AG09309 (cell line): ENCODE measurements around the gene KLHL11.

Experiments
- DNase-seq: peaks from one replicate; pipeline ENCODE4 v3.0.0-alpha.2; 2010; ENCODE audit warnings: low read depth
- H3K4me3 ChIP-seq: 2 replicates; pipeline ENCODE4 v1.5.1; 2011; ENCODE audit warnings: mild to moderate bottlenecking, low read depth, low read length, moderate library complexity; ENCODE audit not compliant: control insufficient read depth
- TF ChIP-seq, protein P1 (sequence below): IDR thresholded peaks from 2 replicates; pipeline ENCODE4 v1.5.1; 2011; ENCODE audit warnings: mild to moderate bottlenecking, low read depth, low read length, inconsistent platforms; ENCODE audit not compliant: insufficient read depth, control insufficient read depth; ENCODE audit errors: missing control alignments

Gene KLHL11

DNA sequence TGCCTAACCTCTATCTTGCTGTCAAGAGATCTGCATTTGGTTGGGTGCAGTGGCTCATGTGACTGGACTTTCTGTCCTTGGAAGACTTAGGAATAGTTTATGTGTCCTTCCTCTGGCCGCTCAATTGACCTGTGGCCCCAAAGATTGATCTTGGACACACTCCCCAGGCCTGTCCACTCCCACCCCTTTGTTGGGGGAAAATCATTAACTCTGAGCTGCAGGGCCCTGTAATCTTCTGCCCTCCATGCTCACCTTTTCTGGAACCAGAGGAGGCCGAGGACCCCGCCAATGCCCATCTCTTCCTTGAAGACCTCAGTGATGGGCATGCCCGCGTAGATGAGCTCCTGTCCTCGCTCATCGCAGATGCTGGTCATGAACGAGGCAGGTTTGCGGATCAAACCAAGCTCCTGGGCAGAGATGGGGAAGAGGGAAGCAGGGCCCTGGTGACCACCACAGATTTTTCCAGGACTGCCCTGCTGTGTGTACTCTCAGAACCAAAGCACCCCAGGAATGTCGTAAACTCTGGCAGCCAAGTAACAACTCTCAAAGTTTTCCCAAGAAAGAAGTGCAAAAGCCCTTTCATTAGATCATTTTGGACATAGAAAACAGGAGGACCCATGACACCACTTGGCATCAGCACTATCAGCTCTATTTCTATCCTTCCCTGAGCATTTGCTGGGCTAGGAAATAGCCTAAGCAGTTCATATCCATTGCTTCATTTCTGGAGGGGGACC is 8.5 kb upstream of the KLHL11 start:
- TF ChIP-seq, protein P1, sequence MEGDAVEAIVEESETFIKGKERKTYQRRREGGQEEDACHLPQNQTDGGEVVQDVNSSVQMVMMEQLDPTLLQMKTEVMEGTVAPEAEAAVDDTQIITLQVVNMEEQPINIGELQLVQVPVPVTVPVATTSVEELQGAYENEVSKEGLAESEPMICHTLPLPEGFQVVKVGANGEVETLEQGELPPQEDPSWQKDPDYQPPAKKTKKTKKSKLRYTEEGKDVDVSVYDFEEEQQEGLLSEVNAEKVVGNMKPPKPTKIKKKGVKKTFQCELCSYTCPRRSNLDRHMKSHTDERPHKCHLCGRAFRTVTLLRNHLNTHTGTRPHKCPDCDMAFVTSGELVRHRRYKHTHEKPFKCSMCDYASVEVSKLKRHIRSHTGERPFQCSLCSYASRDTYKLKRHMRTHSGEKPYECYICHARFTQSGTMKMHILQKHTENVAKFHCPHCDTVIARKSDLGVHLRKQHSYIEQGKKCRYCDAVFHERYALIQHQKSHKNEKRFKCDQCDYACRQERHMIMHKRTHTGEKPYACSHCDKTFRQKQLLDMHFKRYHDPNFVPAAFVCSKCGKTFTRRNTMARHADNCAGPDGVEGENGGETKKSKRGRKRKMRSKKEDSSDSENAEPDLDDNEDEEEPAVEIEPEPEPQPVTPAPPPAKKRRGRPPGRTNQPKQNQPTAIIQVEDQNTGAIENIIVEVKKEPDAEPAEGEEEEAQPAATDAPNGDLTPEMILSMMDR: no peak
- peak; percentile 3 for DNase-seq
- no peak overlapping the region for H3K4me3 ChIP-seq

DNA sequence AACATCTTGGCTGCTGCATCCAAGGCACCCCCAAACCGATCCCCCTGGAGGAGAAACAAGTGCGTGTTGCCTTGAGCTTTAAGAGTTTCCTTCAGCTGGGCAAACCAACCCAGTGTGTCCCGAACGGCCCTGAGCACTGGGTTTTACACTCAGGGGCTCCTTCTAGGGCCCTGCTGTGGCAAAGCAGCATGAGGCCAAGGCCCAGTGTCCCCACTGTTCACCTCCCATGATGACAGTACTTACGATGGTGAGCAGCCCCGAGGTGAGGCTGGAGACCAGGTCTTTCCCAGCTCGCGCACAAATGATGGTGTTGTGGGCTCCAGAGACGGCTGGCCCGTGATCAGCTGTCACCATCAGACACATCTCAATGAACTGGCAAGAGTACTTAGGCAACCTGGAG is 6.6 kb upstream of the KLHL11 start:
- TF ChIP-seq, protein P1: no peak
- no peak overlapping the region for H3K4me3 ChIP-seq
- DNase-seq: no peak

DNA sequence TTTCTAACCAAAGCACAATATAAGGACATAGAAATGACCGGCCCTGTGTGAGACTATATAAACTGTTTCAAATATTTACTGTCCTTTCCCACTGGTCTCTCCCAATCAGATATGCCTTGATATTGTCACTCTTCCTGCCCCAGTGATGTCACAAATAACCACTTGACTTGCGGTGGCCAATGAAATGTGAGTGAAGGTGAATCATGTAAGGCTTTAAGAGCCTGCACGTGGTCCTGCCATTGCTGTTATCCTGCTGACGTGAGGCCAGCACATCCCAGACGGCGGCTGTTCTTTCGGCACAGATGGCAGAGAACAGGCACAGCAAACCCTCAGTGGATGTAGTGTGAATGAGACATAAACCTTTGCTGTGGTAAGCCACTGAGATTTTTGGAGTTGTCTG is 5.4 kb upstream of the KLHL11 start:
- TF ChIP-seq, protein P1: no peak
- no peak overlapping the region for H3K4me3 ChIP-seq
- DNase-seq: no peak

DNA sequence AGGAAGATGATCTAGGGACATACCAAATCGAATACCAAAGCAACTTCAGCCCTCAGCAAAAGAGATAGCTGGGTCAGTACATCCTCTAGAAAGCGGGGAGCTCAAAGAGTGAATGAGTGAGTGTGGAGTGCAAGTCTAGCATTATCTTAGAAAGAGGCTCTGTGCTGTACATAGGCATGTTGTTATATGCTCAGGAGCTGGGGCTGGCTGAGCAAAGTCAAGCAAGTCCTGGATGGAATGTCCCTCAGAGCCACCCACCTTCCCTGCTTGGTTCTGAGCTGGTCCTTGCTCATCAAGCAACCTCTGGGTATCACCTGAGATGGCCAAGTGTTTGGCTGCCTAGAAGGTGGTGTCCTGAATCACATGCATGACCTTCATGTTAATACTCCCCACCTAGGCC is 4.9 kb upstream of the KLHL11 start:
- no peak overlapping the region for H3K4me3 ChIP-seq

DNA sequence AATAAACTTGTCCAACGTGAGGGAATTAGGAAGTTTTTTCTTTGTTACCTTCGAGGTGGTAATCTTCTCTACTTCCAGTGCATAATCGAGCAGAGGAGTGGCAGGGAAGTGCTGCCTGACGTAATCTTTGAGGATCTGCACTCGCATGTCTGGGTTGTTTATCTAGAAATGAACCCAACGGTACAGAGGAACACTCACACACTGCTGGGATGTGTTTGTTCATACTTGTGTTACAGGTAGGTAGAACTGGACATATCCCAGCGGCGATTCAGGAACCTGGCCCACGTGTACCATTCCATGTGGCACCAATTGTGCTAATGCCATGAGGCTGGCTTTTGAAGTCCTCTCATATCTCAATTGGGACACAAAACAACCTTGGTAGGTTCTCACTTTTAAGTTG is 4.2 kb upstream of the KLHL11 start:
- H3K4me3 ChIP-seq: no peak overlapping the region
- no peak for DNase-seq
- TF ChIP-seq, protein P1: no peak

More for the DNA sequence above, 4.9 kb upstream of the KLHL11 start:
- TF ChIP-seq, protein P1: no peak
- no peak for DNase-seq

DNA sequence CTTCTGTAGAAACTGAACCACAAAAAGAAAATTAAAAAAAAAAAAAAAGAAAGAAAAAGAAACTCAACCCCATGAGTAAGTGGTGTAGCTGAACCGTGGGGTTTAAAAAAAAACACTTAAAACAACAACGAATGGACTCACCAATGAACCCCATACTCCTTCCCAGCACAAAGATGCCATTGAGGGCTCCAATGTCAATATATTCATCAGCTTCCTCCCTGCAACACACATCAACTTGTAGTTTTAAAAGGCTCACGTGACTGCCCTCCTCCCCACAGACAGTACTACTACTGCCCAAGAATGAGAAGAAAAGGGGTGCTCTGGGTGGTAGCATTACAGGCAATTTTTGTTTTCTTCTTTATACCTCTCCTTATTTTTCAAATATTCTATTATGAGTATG is 3.3 kb upstream of the KLHL11 start:
- DNase-seq: no peak
- no peak overlapping the region for H3K4me3 ChIP-seq
- TF ChIP-seq, protein P1: no peak
